HepG2 (cell line): ENCODE data around the gene CCSER1. TPM values are rescaled to one million over a fixed set of nuclear protein-coding genes. Genes with fewer than 3 reads are reported as not detected.

Experiments used
- ATAC-seq: fragments of 200-7000 bp; cut with Tn5 transposase; 3 replicates; pipeline ENCODE4 v1.9.1; 2020; ENCODE audit warnings: mild to moderate bottlenecking, moderate library complexity
- BruUV-seq: library from RNA; stranded (reverse); fragments of 400-500 nt; replicated peaks from 2 replicates; lab custom pipeline; 2021; lab: Mats Ljungman, UMichigan
- CTCF ChIA-PET: fragments of 300-600 bp; formaldehyde crosslinking; extraction: SDS; loops from one replicate; lab custom pipeline; 2021; ENCODE audit warnings: low total read pairs, inconsistent platforms, low intra/inter-chr PET ratio; lab: Yijun Ruan, JAX
- POLR2A ChIA-PET: fragments of 350-600 bp; sonication (Branson Sonifier 250); formaldehyde crosslinking; loops from one replicate; lab custom pipeline; 2020; ENCODE audit warnings: antibody characterized with exemption, inconsistent platforms; lab: Yijun Ruan, JAX
- DNase-seq: peaks from one replicate; pipeline ENCODE4 v3.0.0-alpha.2; 2015; ENCODE audit warnings: low spot score
- FAIRE-seq: peaks from 3 replicates; lab custom pipeline; 2011; peaks lifted over from hg19 to GRCh38; lab: Jason Lieb, UNC
- H2AFZ ChIP-seq: one replicate; pipeline ENCODE4 v1.6.1; 2011; ENCODE audit warnings: low read length, inconsistent platforms
- H3K27ac ChIP-seq: fragments of 300-600 bp; 3 replicates; pipeline ENCODE4 v1.8.0; 2011; ENCODE audit warnings: mixed run types, mild to moderate bottlenecking, mixed read lengths, low read length, inconsistent platforms; ENCODE audit not compliant: insufficient read depth; ENCODE audit errors: extremely low read length
- H3K27me3 ChIP-seq, 2 experiments: fragments of 200-600 bp in 1 of 2; 2 replicates in 1 of 2; 3 replicates in 1 of 2; pipeline versions ENCODE4 v1.6.0 to v1.8.0; 2011; ENCODE audit warnings: low read length in 2 of 2, mild to moderate bottlenecking in 2 of 2, moderate library complexity in 2 of 2, inconsistent platforms in 1 of 2; ENCODE audit not compliant: insufficient read depth in 2 of 2, control insufficient read depth in 1 of 2
- H3K36me3 ChIP-seq, 2 experiments: fragments of 200-600 bp in 1 of 2; replicated peaks in 1 of 2; 2 replicates in 1 of 2; 3 replicates in 1 of 2; pipeline versions ENCODE4 v1.5.1 to v1.8.0; 2011; ENCODE audit warnings: low read length in 2 of 2, inconsistent platforms in 1 of 2; ENCODE audit not compliant: insufficient read depth in 2 of 2, control insufficient read depth in 1 of 2
- H3K4me1 ChIP-seq: 2 replicates; pipeline ENCODE4 v1.5.1; 2012; ENCODE audit warnings: low read length, inconsistent platforms; ENCODE audit not compliant: insufficient read depth
- H3K4me2 ChIP-seq: 2 replicates; pipeline ENCODE4 v1.6.0; 2011; ENCODE audit warnings: low read depth, low read length, inconsistent platforms
- H3K4me3 ChIP-seq, 3 experiments: fragments of 200-600 bp in 1 of 3; sonication (generic), shearing (Covaris generic) in 1 of 3; replicated peaks in 1 of 3; 2 replicates each; pipeline ENCODE4 v1.5.1; 2011 to 2016; ENCODE audit warnings: low read length in 3 of 3, inconsistent platforms in 2 of 3, low read depth in 2 of 3, mild to moderate bottlenecking in 2 of 3, control low read depth in 1 of 3, mixed read lengths in 1 of 3; ENCODE audit not compliant: insufficient read depth in 1 of 3
- H3K79me2 ChIP-seq: one replicate; pipeline ENCODE4 v1.6.1; 2011; ENCODE audit warnings: low read length, inconsistent platforms; ENCODE audit not compliant: insufficient read depth
- H3K9ac ChIP-seq: 2 replicates; pipeline ENCODE4 v1.6.0; 2011; ENCODE audit warnings: mild to moderate bottlenecking, low read depth, low read length, inconsistent platforms; ENCODE audit not compliant: insufficient read depth
- H3K9me3 ChIP-seq: 2 replicates; pipeline ENCODE4 v1.5.1; 2012; ENCODE audit warnings: mild to moderate bottlenecking, low read length
- H4K20me1 ChIP-seq: 2 replicates; pipeline ENCODE4 v1.6.0; 2011; ENCODE audit warnings: inconsistent platforms, mild to moderate bottlenecking, low read length, moderate library complexity; ENCODE audit not compliant: insufficient read depth
- CREB1 ChIP-seq, 2 experiments: fragments of 450-650 bp in 1 of 2; IDR thresholded peaks; 2 replicates each; pipeline ENCODE4 v1.6.1; 2016 to 2017; ENCODE audit warnings: control low read depth in 1 of 2, mild to moderate bottlenecking in 1 of 2, missing compliant biosample characterization in 1 of 2, missing genetic modification characterization in 1 of 2
- FOXO4 ChIP-seq: sonication (generic); formaldehyde crosslinking; conservative IDR thresholded peaks from 2 replicates; pipeline ENCODE4 v1.8.1; 2023; ENCODE audit warnings: missing genetic modification reagents
- HDAC6 ChIP-seq: fragments of 200-600 bp; sonication (generic); IDR thresholded peaks from 2 replicates; pipeline ENCODE4 v1.7.0; 2017; ENCODE audit warnings: mild to moderate bottlenecking, antibody characterized with exemption, low read length, low read depth
- HNRNPLL ChIP-seq: fragments of 200-400 bp; formaldehyde crosslinking; IDR thresholded peaks from 2 replicates; pipeline ENCODE4 v1.6.1; 2017; ENCODE audit warnings: mild to moderate bottlenecking, low read depth, low read length; ENCODE audit not compliant: poor library complexity, severe bottlenecking
- ONECUT2 ChIP-seq: sonication (generic); formaldehyde crosslinking; IDR thresholded peaks from 2 replicates; pipeline ENCODE4 v1.4.0; 2020; ENCODE audit warnings: missing genetic modification reagents
- PAF1 ChIP-seq: IDR thresholded peaks from 2 replicates; pipeline ENCODE4 v1.6.1; 2016; ENCODE audit warnings: missing genetic modification reagents, missing compliant biosample characterization
- PPARG ChIP-seq: conservative IDR thresholded peaks from 2 replicates; pipeline ENCODE4 v1.6.1; 2016; ENCODE audit warnings: missing biosample characterization, missing genetic modification reagents
- SMYD3 ChIP-seq: sonication (generic); formaldehyde crosslinking; IDR thresholded peaks from 2 replicates; pipeline ENCODE4 v1.8.1; 2023; ENCODE audit warnings: mild to moderate bottlenecking, missing genetic modification reagents
- SSRP1 ChIP-seq: IDR thresholded peaks from 2 replicates; pipeline ENCODE4 v1.6.1; 2016; ENCODE audit warnings: control low read depth
- TFDP2 ChIP-seq: sonication (generic); formaldehyde crosslinking; IDR thresholded peaks from 2 replicates; pipeline ENCODE4 v1.4.0; 2020; ENCODE audit warnings: missing genetic modification reagents
- U2AF1 ChIP-seq: fragments of 200-400 bp; formaldehyde crosslinking; optimal IDR thresholded peaks from 2 replicates; pipeline ENCODE3; 2017; ENCODE audit warnings: mild to moderate bottlenecking, low read depth, low read length
- ZNF207 ChIP-seq: fragments of 450-650 bp; IDR thresholded peaks from 2 replicates; pipeline ENCODE4 v1.6.1; 2016; ENCODE audit warnings: antibody characterized with exemption, borderline replicate concordance
- ZNF720 ChIP-seq: sonication (generic); formaldehyde crosslinking; IDR thresholded peaks from 2 replicates; pipeline ENCODE4 v1.4.0; 2020; ENCODE audit warnings: missing genetic modification reagents
- ZZZ3 ChIP-seq: sonication (generic); formaldehyde crosslinking; IDR thresholded peaks from 2 replicates; pipeline ENCODE4 v1.4.0; 2020; ENCODE audit warnings: missing genetic modification reagents, mild to moderate bottlenecking, borderline replicate concordance
- WGBS: methylation state at CpG from one replicate; pipeline ENCODE4 v1.1.6; 2017; ENCODE audit warnings: low lambda C conversion rate; 5-methylcytosine and 5-hydroxymethylcytosine counted together
- in situ Hi-C: cut with HindIII; loops from 2 replicates; pipeline ENCODE4 v1.10.0; 2017; ENCODE audit warnings: low pct_unique_long_range_greater_than_20kb; ENCODE audit not compliant: extremely low pct_ligation_motif_present
- intact Hi-C: fragments of 100-400 bp; cut with micrococcal nuclease; formaldehyde crosslinking; loops from one replicate; pipeline ENCODE4 v1.10.0; 2022; ENCODE audit not compliant: unreplicated experiment
- polyA plus RNA-seq, 8 experiments: library from polyadenylated mRNA; depleted of rRNA in 3 of 8; stranded (reverse) in 7 of 8; unstranded in 1 of 8; fragments of >200 nt; fragmentation: Illumina TruSeq in 4 of 8; extraction: Trizol in 4 of 8; gene quantifications; 2 replicates each; pipeline versions ENCODE4 v1.2.1 to v1.2.3, GENCODE V29; 2011 to 2016; ENCODE audit warnings: low read depth in 4 of 8, missing spikeins in 1 of 8, mixed read lengths in 1 of 8; ENCODE audit not compliant: insufficient read depth in 1 of 8
- total RNA-seq, 5 experiments: library from RNA; depleted of rRNA; stranded (reverse); fragments of >200 nt; fragmentation: Illumina TruSeq; extraction: Trizol; gene quantifications; 2 replicates each; pipeline ENCODE4 v1.2.3, GENCODE V29; 2016; ENCODE audit warnings: low read depth in 1 of 5
- TF ChIP-seq, protein P1 (sequence below): sonication (generic); formaldehyde crosslinking; IDR thresholded peaks from 2 replicates; pipeline ENCODE4 v1.5.1; 2020; ENCODE audit warnings: mild to moderate bottlenecking, missing genetic modification reagents, moderate library complexity
- TF ChIP-seq, protein P2 (sequence below): sonication (generic); formaldehyde crosslinking; IDR thresholded peaks from 2 replicates; pipeline ENCODE4 v1.5.1; 2020; ENCODE audit warnings: missing genetic modification reagents, mild to moderate bottlenecking, borderline replicate concordance

CCSER1 gene
- total and polyA plus RNA-seq, 2 of the 13 experiments (the other 11 are each of a cell fraction or from before 2014, with no cell fraction given), result not detected

DNA sequence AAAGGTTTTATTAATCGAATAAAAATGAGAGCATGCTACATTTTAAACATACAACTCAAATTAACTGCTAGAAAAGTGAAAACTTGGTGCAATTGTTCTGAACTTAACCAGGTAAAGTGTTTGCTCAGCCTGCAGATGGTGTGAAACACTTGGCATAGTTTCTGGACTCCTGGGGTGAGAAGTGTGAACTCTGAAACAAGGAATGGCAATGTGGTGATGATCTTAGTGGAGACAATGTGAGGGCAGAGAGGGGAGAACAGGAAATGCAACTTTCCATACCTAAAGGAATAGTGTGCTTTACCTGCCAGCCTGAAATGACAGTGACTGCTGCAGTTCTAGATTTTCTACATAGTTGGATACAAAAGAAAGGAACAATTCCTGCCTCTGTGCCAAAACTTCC, 57.4 kb downstream of the CCSER1 start:
- Histone ChIP-seq H3K79me2 (no peaks in the 10 kb centered on the region), H2AFZ (no peak overlapping the region), H3K9ac (no peak overlapping the region), H3K4me1 (no peaks in the 10 kb centered on the region), H3K36me3 (no peaks in the 10 kb centered on the region), H3K27me3 (no peaks in the 10 kb centered on the region), H3K4me2 (no peak overlapping the region), H3K4me3 (no peak overlapping the region), H3K9me3 (no peaks in the 10 kb centered on the region), H3K27ac (no peak overlapping the region), H4K20me1 (no peaks in the 10 kb centered on the region)
- WGBS, result 0% methylated on average over 1 of the region's 1 CpG
- in situ Hi-C loops, result no loop called here
- BruUV-seq, result no TSS peak
- DNase-seq, result no peak
- ChIA-PET POLR2A (no interaction called here), CTCF (no interaction called here)
- no peak for FAIRE-seq
- intact Hi-C loops, result no loop called here
- no peak for ATAC-seq
- no peak for TF ChIP-seq SSRP1 (CRISPR knock-in tag)
- no peak for TF ChIP-seq TFDP2
- TF ChIP-seq U2AF1, result no peak
- no peak for TF ChIP-seq ZNF720 (CRISPR knock-in tag)
- TF ChIP-seq ZZZ3 (CRISPR knock-in tag), result no peak
- TF ChIP-seq SMYD3 (CRISPR knock-in tag), result no peak
- TF ChIP-seq CREB1 (IDR thresholded peaks at IDR 0.05), result no peak
- no peak for TF ChIP-seq CREB1 (CRISPR knock-in tag; IDR thresholded peaks at IDR 0.05)
- TF ChIP-seq FOXO4 (CRISPR knock-in tag), result no peak
- no peak for TF ChIP-seq PAF1
- no peak for TF ChIP-seq PPARG
- TF ChIP-seq, protein P1, sequence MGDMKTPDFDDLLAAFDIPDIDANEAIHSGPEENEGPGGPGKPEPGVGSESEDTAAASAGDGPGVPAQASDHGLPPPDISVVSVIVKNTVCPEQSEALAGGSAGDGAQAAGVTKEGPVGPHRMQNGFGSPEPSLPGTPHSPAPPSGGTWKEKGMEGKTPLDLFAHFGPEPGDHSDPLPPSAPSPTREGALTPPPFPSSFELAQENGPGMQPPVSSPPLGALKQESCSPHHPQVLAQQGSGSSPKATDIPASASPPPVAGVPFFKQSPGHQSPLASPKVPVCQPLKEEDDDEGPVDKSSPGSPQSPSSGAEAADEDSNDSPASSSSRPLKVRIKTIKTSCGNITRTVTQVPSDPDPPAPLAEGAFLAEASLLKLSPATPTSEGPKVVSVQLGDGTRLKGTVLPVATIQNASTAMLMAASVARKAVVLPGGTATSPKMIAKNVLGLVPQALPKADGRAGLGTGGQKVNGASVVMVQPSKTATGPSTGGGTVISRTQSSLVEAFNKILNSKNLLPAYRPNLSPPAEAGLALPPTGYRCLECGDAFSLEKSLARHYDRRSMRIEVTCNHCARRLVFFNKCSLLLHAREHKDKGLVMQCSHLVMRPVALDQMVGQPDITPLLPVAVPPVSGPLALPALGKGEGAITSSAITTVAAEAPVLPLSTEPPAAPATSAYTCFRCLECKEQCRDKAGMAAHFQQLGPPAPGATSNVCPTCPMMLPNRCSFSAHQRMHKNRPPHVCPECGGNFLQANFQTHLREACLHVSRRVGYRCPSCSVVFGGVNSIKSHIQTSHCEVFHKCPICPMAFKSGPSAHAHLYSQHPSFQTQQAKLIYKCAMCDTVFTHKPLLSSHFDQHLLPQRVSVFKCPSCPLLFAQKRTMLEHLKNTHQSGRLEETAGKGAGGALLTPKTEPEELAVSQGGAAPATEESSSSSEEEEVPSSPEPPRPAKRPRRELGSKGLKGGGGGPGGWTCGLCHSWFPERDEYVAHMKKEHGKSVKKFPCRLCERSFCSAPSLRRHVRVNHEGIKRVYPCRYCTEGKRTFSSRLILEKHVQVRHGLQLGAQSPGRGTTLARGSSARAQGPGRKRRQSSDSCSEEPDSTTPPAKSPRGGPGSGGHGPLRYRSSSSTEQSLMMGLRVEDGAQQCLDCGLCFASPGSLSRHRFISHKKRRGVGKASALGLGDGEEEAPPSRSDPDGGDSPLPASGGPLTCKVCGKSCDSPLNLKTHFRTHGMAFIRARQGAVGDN (CRISPR knock-in tag), result no peak
- TF ChIP-seq HNRNPLL, result no peak
- TF ChIP-seq ZNF207, result no peak
- no peak for TF ChIP-seq ONECUT2 (CRISPR knock-in tag)
- TF ChIP-seq, protein P2, sequence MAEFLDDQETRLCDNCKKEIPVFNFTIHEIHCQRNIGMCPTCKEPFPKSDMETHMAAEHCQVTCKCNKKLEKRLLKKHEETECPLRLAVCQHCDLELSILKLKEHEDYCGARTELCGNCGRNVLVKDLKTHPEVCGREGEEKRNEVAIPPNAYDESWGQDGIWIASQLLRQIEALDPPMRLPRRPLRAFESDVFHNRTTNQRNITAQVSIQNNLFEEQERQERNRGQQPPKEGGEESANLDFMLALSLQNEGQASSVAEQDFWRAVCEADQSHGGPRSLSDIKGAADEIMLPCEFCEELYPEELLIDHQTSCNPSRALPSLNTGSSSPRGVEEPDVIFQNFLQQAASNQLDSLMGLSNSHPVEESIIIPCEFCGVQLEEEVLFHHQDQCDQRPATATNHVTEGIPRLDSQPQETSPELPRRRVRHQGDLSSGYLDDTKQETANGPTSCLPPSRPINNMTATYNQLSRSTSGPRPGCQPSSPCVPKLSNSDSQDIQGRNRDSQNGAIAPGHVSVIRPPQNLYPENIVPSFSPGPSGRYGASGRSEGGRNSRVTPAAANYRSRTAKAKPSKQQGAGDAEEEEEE, result no peak
- no peak for TF ChIP-seq HDAC6
